Measurements from ENCODE around the gene SHTN1. TPM values are rescaled to one million over a fixed set of nuclear protein-coding genes. Genes with fewer than 3 reads are reported as not detected.

Gene SHTN1
- total and polyA plus RNA-seq, 5 donors, result 1.5 to 7.9 (median 6.0) TPM

- no peaks in the 10 kb centered on the region for H3K4me1 ChIP-seq (ENCODE audit: control insufficient read depth, insufficient read depth, low read length)
- 69% methylated on average over 2 of the region's 2 CpGs for WGBS
- no peaks in the 10 kb centered on the region for H3K27me3 ChIP-seq (ENCODE audit: control insufficient read depth, insufficient read depth)
- no peak overlapping the region for H3K27ac ChIP-seq (ENCODE audit: low read length)
- intact Hi-C loops (cut with DNase I), result no loop called here
- H3K9me3 ChIP-seq (ENCODE audit: control insufficient read depth, low read length), result no peaks in the 10 kb centered on the region
- no peak for DNase-seq
- no peak overlapping the region for H3K4me3 ChIP-seq (ENCODE audit: low read length)
- ATAC-seq, result no peak
Measured at GRCh38 chr10:117000580-117000979, 4.4 kb downstream of the SHTN1 start.

GRCh38 chr10:116998172-116998571, 6.8 kb downstream of the SHTN1 start:
- Histone ChIP-seq H3K9me3 (ENCODE audit: control insufficient read depth, low read length) (no peaks in the 10 kb centered on the region), H3K27ac (ENCODE audit: low read length) (no peak overlapping the region), H3K4me3 (ENCODE audit: low read length) (no peak overlapping the region), H3K27me3 (ENCODE audit: control insufficient read depth, insufficient read depth) (no peaks in the 10 kb centered on the region), H3K4me1 (ENCODE audit: control insufficient read depth, insufficient read depth, low read length) (no peaks in the 10 kb centered on the region)
- DNase-seq (no peak), ATAC-seq (no peak)
- intact Hi-C loops (cut with DNase I), result no loop called here
- 89% methylated on average over 4 of the region's 4 CpGs for WGBS

GRCh38 chr10:116997015-116997414, 8.0 kb downstream of the SHTN1 start:
- ATAC-seq, result no peak
- Histone ChIP-seq H3K9me3 (ENCODE audit: control insufficient read depth, low read length) (no peaks in the 10 kb centered on the region), H3K4me1 (ENCODE audit: control insufficient read depth, insufficient read depth, low read length) (no peaks in the 10 kb centered on the region), H3K27ac (ENCODE audit: low read length) (no peak overlapping the region), H3K27me3 (ENCODE audit: control insufficient read depth, insufficient read depth) (no peaks in the 10 kb centered on the region), H3K4me3 (ENCODE audit: low read length) (no peak overlapping the region)
- DNase-seq, result no peak
- intact Hi-C loops (cut with DNase I), result no loop called here
- WGBS, result 94% methylated on average over 2 of the region's 2 CpGs

- WGBS, result 89% methylated on average over 3 of the region's 3 CpGs
- ATAC-seq (no peak), DNase-seq (no peak)
- intact Hi-C loops (cut with DNase I), result no loop called here
- H3K4me1 ChIP-seq (ENCODE audit: control insufficient read depth, insufficient read depth, low read length), result no peaks in the 10 kb centered on the region
- no peak overlapping the region for H3K27ac ChIP-seq (ENCODE audit: low read length)
- no peaks in the 10 kb centered on the region for H3K27me3 ChIP-seq (ENCODE audit: control insufficient read depth, insufficient read depth)
- H3K9me3 ChIP-seq (ENCODE audit: control insufficient read depth, low read length), result no peaks in the 10 kb centered on the region
- H3K4me3 ChIP-seq (ENCODE audit: low read length), result no peak overlapping the region
Measured at GRCh38 chr10:116995648-116996047, 9.3 kb downstream of the SHTN1 start.

- H3K4me3 ChIP-seq (ENCODE audit: low read length), result no peak overlapping the region
- intact Hi-C loops (cut with DNase I), result no loop called here
- no peak overlapping the region for H3K27ac ChIP-seq (ENCODE audit: low read length)
- no peaks in the 10 kb centered on the region for H3K9me3 ChIP-seq (ENCODE audit: control insufficient read depth, low read length)
- DNase-seq (no peak), ATAC-seq (no peak)
- no peaks in the 10 kb centered on the region for H3K27me3 ChIP-seq (ENCODE audit: control insufficient read depth, insufficient read depth)
- H3K4me1 ChIP-seq (ENCODE audit: control insufficient read depth, insufficient read depth, low read length), result no peaks in the 10 kb centered on the region
- WGBS, result 89% methylated on average over 1 of the region's 1 CpG
Measured at GRCh38 chr10:116994113-116994890, 10.7 kb downstream of the SHTN1 start.

- no peaks in the 10 kb centered on the region for H3K27me3 ChIP-seq (ENCODE audit: control insufficient read depth, insufficient read depth)
- H3K27ac ChIP-seq (ENCODE audit: low read length), result no peak overlapping the region
- ATAC-seq (no peak), DNase-seq (no peak)
- intact Hi-C loops (cut with DNase I), result no loop called here
- 95% methylated on average over 2 of the region's 2 CpGs for WGBS
- H3K4me1 ChIP-seq (ENCODE audit: control insufficient read depth, insufficient read depth, low read length), result no peaks in the 10 kb centered on the region
- H3K4me3 ChIP-seq (ENCODE audit: low read length), result no peak overlapping the region
- no peaks in the 10 kb centered on the region for H3K9me3 ChIP-seq (ENCODE audit: control insufficient read depth, low read length)
Measured at GRCh38 chr10:116993610-116994009, 11.4 kb downstream of the SHTN1 start.

GRCh38 chr10:116992183-116992582, 12.8 kb downstream of the SHTN1 start:
- Histone ChIP-seq H3K4me3 (ENCODE audit: low read length) (no peak overlapping the region), H3K9me3 (ENCODE audit: control insufficient read depth, low read length) (no peaks in the 10 kb centered on the region), H3K27me3 (ENCODE audit: control insufficient read depth, insufficient read depth) (no peaks in the 10 kb centered on the region), H3K4me1 (ENCODE audit: control insufficient read depth, insufficient read depth, low read length) (no peaks in the 10 kb centered on the region), H3K27ac (ENCODE audit: low read length) (no peak overlapping the region)
- DNase-seq (no peak), ATAC-seq (no peak)
- WGBS, result 58% methylated on average over 1 of the region's 1 CpG
- intact Hi-C loops (cut with DNase I), result no loop called here

GRCh38 chr10:116990276-116990800, 14.6 kb downstream of the SHTN1 start:
- no peak overlapping the region for H3K4me3 ChIP-seq (ENCODE audit: low read length)
- intact Hi-C loops (cut with DNase I), result no loop called here
- ATAC-seq, result no peak
- no peaks in the 10 kb centered on the region for H3K9me3 ChIP-seq (ENCODE audit: control insufficient read depth, low read length)
- no peak overlapping the region for H3K27ac ChIP-seq (ENCODE audit: low read length)
- H3K4me1 ChIP-seq (ENCODE audit: control insufficient read depth, insufficient read depth, low read length), result no peaks in the 10 kb centered on the region
- H3K27me3 ChIP-seq (ENCODE audit: control insufficient read depth, insufficient read depth), result no peaks in the 10 kb centered on the region
- DNase-seq, result no peak
- WGBS, result 75% methylated on average over 3 of the region's 3 CpGs

- Histone ChIP-seq H3K9me3 (ENCODE audit: control insufficient read depth, low read length) (no peaks in the 10 kb centered on the region), H3K4me1 (ENCODE audit: control insufficient read depth, insufficient read depth, low read length) (no peaks in the 10 kb centered on the region), H3K4me3 (ENCODE audit: low read length) (no peak overlapping the region), H3K27me3 (ENCODE audit: control insufficient read depth, insufficient read depth) (no peaks in the 10 kb centered on the region), H3K27ac (ENCODE audit: low read length) (no peak overlapping the region)
- intact Hi-C loops (cut with DNase I), result no loop called here
- WGBS, result 80% methylated on average over 4 of the region's 4 CpGs
- ATAC-seq, result no peak
- DNase-seq, result no peak
Measured at GRCh38 chr10:116989439-116989838, 15.5 kb downstream of the SHTN1 start.

- no peak for ATAC-seq
- no peak for DNase-seq
- Histone ChIP-seq H3K27me3 (ENCODE audit: control insufficient read depth, insufficient read depth) (no peaks in the 10 kb centered on the region), H3K9me3 (ENCODE audit: control insufficient read depth, low read length) (no peaks in the 10 kb centered on the region), H3K27ac (ENCODE audit: low read length) (no peak overlapping the region), H3K4me3 (ENCODE audit: low read length) (no peak overlapping the region), H3K4me1 (ENCODE audit: control insufficient read depth, insufficient read depth, low read length) (no peaks in the 10 kb centered on the region)
- intact Hi-C loops (cut with DNase I), result no loop called here
Measured at GRCh38 chr10:116988311-116988710, 16.7 kb downstream of the SHTN1 start.

GRCh38 chr10:116985611-116986010, 19.4 kb downstream of the SHTN1 start:
- H3K4me3 ChIP-seq (ENCODE audit: low read length), result no peak overlapping the region
- H3K4me1 ChIP-seq (ENCODE audit: control insufficient read depth, insufficient read depth, low read length), result no peaks in the 10 kb centered on the region
- H3K9me3 ChIP-seq (ENCODE audit: control insufficient read depth, low read length), result no peaks in the 10 kb centered on the region
- no peak for ATAC-seq
- DNase-seq, result no peak
- H3K27ac ChIP-seq (ENCODE audit: low read length), result no peak overlapping the region
- WGBS, result 78% methylated on average over 2 of the region's 2 CpGs
- intact Hi-C loops (cut with DNase I), result no loop called here
- H3K27me3 ChIP-seq (ENCODE audit: control insufficient read depth, insufficient read depth), result no peaks in the 10 kb centered on the region

Measured in right cardiac atrium (tissue), 5 donors.